WI38 (cell line): ENCODE results near the gene NEK11.

Source experiments
- H3K4me3 ChIP-seq: 2 replicates; pipeline ENCODE4 v1.5.1; 2011; ENCODE audit warnings: low read depth, mild to moderate bottlenecking, control low read depth, low read length
- TF ChIP-seq, protein P1 (sequence below): IDR thresholded peaks from 2 replicates; pipeline ENCODE4 v1.5.1; 2012; ENCODE audit warnings: low read depth, mild to moderate bottlenecking, control low read depth, low read length

The NEK11 gene

DNA sequence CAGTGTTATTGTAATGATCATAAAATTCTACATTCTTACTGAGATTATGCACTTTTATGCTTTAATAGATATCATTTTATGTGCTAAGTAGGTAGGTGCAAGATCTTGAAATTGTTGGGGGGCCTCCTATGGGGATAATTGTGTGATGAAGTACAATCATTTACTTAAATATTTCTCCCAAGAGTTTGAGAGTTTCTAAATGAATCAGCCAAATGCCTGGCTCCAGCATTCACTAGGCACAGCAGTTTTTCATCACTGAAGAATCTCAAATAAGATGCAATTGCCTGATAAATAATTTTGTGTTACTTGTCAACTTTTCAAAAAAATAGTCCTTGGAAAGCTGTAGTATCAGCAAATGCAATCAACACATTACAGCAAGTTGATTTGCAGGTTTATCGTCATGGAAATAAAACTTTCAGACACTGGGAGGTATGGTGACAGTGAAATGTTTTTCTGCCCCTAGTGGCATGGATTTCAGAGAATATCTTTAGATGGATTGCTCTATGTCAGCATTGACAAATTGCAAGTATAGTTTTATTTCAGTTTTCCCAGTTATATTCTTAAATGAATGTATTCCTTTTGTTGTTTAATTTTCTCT, 167.1 kb downstream of the NEK11 start:
- no peak overlapping the region for H3K4me3 ChIP-seq
- TF ChIP-seq, protein P1, sequence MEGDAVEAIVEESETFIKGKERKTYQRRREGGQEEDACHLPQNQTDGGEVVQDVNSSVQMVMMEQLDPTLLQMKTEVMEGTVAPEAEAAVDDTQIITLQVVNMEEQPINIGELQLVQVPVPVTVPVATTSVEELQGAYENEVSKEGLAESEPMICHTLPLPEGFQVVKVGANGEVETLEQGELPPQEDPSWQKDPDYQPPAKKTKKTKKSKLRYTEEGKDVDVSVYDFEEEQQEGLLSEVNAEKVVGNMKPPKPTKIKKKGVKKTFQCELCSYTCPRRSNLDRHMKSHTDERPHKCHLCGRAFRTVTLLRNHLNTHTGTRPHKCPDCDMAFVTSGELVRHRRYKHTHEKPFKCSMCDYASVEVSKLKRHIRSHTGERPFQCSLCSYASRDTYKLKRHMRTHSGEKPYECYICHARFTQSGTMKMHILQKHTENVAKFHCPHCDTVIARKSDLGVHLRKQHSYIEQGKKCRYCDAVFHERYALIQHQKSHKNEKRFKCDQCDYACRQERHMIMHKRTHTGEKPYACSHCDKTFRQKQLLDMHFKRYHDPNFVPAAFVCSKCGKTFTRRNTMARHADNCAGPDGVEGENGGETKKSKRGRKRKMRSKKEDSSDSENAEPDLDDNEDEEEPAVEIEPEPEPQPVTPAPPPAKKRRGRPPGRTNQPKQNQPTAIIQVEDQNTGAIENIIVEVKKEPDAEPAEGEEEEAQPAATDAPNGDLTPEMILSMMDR = no peak

DNA sequence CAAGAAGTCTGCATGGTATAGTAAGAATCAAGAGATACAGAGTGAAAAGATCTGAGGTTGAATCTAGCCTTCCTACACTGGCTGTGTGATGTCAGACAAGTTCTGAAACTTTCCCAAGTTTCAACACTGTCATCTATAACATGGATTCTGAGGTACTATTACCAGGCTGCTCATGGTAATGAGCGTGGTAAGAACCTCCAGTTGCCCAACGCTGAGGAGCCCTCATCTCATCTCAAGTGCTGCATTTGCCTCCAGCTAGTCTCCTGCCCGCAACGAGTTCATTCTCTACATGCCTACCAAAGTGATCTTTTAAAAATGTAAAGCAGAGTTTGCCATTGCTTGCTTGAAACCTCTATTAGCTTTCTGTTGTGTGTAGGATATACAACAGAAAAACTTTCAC, 168.1 kb downstream of the NEK11 start:
- TF ChIP-seq, protein P1 = no peak
- no peak overlapping the region for H3K4me3 ChIP-seq

DNA sequence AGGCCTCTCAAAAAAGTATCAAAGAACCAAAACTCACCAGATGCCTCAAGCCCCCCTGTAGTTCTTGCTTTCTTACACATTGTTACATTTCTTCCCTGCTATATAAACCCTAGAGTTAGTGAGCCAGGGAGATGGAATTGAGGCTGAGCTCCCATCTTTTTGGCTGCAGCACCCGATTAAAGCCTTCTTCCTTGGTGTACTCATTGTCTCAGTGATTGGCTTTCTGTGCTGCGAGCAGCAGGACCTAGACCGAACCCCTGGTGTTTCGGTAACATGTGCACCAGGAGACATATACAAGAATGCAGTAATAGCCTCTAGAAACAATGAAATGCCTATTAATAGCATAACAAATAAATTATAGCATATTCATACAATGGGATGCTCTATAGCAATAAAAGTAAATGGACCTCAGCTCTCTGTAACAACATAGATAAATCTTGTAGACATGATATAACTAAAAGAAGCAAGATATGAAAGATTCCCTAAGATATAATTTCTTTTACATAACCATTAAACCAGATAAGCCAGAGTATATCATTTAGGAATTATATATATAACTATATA, 174.0 kb downstream of the NEK11 start:
- H3K4me3 ChIP-seq = no peak overlapping the region
- TF ChIP-seq, protein P1 = no peak

DNA sequence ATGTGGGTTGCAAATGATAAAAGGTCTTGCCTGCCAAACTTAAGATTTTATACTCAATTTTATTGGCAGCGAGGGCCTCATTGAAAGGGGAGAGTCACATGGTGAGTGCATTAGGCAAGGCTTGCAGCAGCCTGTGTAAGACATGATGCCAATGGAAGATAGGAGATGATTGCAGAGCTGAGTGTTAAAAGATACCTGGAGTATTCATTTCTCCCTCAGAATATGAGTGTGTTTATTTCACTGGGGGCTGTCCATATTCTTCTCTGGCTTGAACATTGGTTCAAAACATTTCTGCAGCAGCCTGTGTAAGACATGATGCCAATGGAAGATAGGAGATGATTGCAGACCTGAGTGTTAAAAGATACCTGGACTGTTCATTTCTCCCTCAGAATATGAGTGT, 189.7 kb downstream of the NEK11 start:
- TF ChIP-seq, protein P1 = no peak
- no peak overlapping the region for H3K4me3 ChIP-seq

DNA sequence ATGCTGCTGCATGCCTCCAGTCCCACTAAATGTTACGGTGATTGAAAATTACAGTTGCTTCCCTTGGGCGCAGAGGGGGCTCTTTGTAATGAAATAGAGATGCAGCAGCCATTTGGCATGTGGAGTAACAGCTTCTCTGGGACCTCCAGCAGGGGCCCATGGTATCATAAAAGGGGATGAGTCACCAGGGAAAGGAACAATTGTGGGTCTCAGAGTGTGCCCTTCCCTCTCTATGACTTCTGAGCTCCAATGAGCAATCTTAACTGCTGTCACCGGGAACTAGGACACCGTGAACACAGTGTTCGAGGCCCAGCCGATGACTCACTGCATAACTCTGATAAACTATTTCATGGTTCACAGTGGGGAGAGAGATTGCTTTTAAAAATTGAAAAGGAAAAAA, 190.1 kb downstream of the NEK11 start:
- TF ChIP-seq, protein P1 = no peak
- H3K4me3 ChIP-seq = no peak overlapping the region

DNA sequence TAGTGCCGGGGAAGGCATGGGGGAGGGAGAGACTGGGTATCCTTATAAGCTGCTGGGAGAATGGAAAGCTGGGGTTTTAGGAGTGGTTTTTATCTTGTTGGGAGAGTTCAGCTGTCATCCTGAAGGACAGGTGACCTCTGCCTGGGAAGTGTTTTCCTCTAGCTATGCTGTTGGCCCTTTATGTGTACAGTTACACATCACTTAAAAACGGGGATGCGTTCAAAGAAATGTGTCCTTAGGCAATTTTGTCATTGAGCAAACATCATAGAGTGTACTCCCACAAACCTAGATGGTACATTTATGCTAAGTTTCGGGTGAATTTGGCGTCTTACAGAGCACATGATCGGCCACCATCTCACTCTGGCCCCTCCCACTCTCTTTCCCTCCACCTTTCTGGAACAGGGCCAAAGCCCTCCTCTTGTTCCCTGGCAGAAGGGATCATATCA, 190.6 kb downstream of the NEK11 start:
- no peak overlapping the region for H3K4me3 ChIP-seq
- TF ChIP-seq, protein P1 = no peak

DNA sequence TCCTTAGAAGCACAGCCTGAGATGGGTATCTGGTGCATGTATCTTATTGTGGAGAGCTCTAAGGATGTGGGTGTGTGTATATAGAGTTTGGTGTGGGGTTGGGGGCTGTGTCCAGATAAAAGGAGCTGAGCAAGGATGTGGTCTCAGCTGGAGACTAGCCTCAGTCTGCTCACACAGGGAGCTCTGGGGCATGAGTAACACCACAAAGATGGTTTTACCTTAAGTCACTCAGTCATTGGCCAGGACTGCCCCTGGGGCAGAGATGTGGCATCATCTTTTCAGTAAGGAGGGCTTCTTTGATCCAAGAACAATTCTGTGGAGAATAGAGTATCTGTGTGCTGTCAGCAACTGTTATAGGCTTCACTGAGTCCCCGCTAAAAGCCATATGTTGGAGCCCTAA, 191.5 kb downstream of the NEK11 start:
- no peak overlapping the region for H3K4me3 ChIP-seq
- TF ChIP-seq, protein P1 = no peak
